ENCODE results near the gene RND1.
"Not testable (repeated sequence)": the region's sequence is repeated elsewhere in the genome, so short reads cannot be mapped to it uniquely, and the experiment has no call there.

The RND1 gene

GRCh38 chr12:48865281-48866051 lies at the start of gene RND1:
Gene RND1 (minus strand): TSS chr12:48865870. CDS start chr12:48865767, 103 bp downstream.
- DNase-seq, result peak; percentile 89

- no peak for DNase-seq
Measured at GRCh38 chr12:48910196-48910595, 44.5 kb upstream of the RND1 start.

GRCh38 chr12:48909698-48910097 lies 44.0 kb upstream of the RND1 start:
- not testable (repeated sequence) for DNase-seq

- DNase-seq, result no peak
Measured at GRCh38 chr12:48907245-48907644, 41.6 kb upstream of the RND1 start.

- peak; percentile 88 for DNase-seq
Measured at GRCh38 chr12:48903982-48904411, 38.3 kb upstream of the RND1 start.

GRCh38 chr12:48903363-48903981 lies 37.8 kb upstream of the RND1 start:
- no peak for DNase-seq

GRCh38 chr12:48901278-48901677 lies 35.6 kb upstream of the RND1 start:
- DNase-seq, result no peak

- no peak for DNase-seq
Measured at GRCh38 chr12:48899651-48900050, 34.0 kb upstream of the RND1 start.

GRCh38 chr12:48894271-48894670 lies 28.6 kb upstream of the RND1 start:
- DNase-seq, result no peak

- peak; percentile 75 for DNase-seq
Measured at GRCh38 chr12:48890657-48891418, 25.2 kb upstream of the RND1 start.

- DNase-seq, result no peak
Measured at GRCh38 chr12:48889679-48890078, 24.0 kb upstream of the RND1 start.

GRCh38 chr12:48883305-48884161 lies 17.9 kb upstream of the RND1 start:
- no peak for DNase-seq

GRCh38 chr12:48882972-48883304 lies 17.3 kb upstream of the RND1 start:
- DNase-seq, result no peak

GRCh38 chr12:48882315-48882687 lies 16.6 kb upstream of the RND1 start:
- DNase-seq, result no peak

- DNase-seq, result no peak
Measured at GRCh38 chr12:48881686-48882314, 16.1 kb upstream of the RND1 start.

GRCh38 chr12:48880647-48881046 lies 15.0 kb upstream of the RND1 start:
- no peak for DNase-seq

- no peak for DNase-seq
Measured at GRCh38 chr12:48878548-48878947, 12.9 kb upstream of the RND1 start.

- DNase-seq, result no peak
Measured at GRCh38 chr12:48875944-48876515, 10.4 kb upstream of the RND1 start.

- DNase-seq, result not testable (repeated sequence)
Measured at GRCh38 chr12:48873534-48873933, 7.9 kb upstream of the RND1 start.

- DNase-seq, result no peak
Measured at GRCh38 chr12:48873096-48873495, 7.4 kb upstream of the RND1 start.

- no peak for DNase-seq
Measured at GRCh38 chr12:48869191-48869590, 3.5 kb upstream of the RND1 start.

- DNase-seq, result no peak
Measured at GRCh38 chr12:48868451-48868850, 2.8 kb upstream of the RND1 start.
